ENCODE measurements around the gene CUL5. TPM values are rescaled to one million over a fixed set of nuclear protein-coding genes. Genes with fewer than 3 reads are reported as not detected.

The CUL5 gene
- total RNA-seq, 1 donor from 2014 or later, result 38.0 TPM

DNA sequence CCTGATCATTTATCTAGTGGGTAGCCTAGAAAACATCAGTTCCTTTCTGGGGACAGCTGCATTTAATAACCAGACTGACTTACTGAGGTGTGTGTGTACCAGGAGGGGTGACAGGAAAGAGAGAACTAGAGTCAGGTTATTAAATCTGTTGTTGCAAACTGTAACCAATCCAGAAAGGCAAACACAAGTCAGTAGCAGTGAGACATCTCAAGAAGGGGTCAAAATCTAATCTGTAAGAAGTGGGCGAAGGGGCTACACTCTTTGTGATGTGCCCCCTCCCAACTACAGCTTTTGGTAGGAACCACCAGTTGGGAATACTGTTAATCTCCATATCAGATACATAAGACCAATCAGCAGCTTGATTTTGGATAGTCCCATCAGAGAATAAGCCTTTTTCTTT, 26.3 kb downstream of the CUL5 start:
- Mint-ChIP-seq H3K27ac (no peak overlapping the region), H3K36me3 (ENCODE audit: low read depth) (peaks cover 52% of the 10 kb centered on the region), H3K27me3 (no peaks in the 10 kb centered on the region), H3K4me1 (peaks cover 15% of the 10 kb centered on the region), H3K4me3 (no peak overlapping the region), H3K9me3 (peaks cover 3% of the 10 kb centered on the region)
- DNase-seq, result no peak
- intact Hi-C loops (cut with micrococcal nuclease), result no loop called here

DNA sequence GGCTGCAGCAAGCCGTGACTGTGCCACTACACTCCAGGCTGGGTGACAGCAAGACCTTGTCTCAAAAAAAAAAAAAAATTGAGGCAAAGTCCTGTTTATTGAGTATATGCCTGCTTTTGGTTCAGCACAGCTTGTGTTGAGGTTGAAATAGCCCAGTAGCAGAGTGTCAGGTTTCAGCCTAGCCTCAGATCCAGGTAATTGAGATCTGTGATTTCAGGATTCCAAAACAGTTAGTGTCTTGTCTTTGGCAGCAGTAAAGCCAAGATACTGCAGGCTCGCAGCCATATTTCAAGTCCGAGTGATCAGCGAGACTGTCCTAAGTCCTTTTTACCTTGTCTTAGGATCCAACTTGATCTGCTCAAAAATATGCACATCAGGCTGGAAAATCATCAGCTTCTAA, 27.0 kb downstream of the CUL5 start:
- peaks cover 48% of the 10 kb centered on the region for H3K36me3 Mint-ChIP-seq (ENCODE audit: low read depth)
- peaks cover 2% of the 10 kb centered on the region for H3K9me3 Mint-ChIP-seq
- H3K4me3 Mint-ChIP-seq, result no peak overlapping the region
- no peak for DNase-seq
- peaks cover 15% of the 10 kb centered on the region for H3K4me1 Mint-ChIP-seq
- no peaks in the 10 kb centered on the region for H3K27me3 Mint-ChIP-seq
- H3K27ac Mint-ChIP-seq, result no peak overlapping the region
- intact Hi-C loops (cut with micrococcal nuclease), result no loop called here

DNA sequence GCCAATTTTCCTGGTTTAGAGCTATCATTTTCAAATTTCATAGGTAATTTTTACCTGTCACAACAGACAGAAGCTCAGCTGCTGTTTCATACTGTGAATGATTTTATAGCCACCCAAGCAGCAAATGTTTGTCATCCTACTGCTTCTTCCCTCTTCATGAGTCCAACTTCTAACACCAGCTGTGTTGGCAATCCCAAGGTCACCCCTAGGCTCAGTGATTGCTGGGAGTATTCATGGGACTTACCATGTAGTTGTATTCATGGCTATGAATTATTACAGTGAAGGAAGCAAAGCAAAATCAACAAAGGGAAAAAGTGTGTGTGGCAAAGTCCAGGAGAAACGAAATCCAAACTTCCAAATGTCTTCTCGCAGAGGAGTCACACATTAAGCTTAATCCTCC, 28.5 kb downstream of the CUL5 start:
- Mint-ChIP-seq H3K36me3 (ENCODE audit: low read depth) (peaks cover 37% of the 10 kb centered on the region), H3K27me3 (no peaks in the 10 kb centered on the region), H3K27ac (no peak overlapping the region), H3K4me1 (peaks cover 13% of the 10 kb centered on the region), H3K9me3 (no peaks in the 10 kb centered on the region), H3K4me3 (no peak overlapping the region)
- intact Hi-C loops (cut with micrococcal nuclease), result no loop called here
- DNase-seq, result no peak

DNA sequence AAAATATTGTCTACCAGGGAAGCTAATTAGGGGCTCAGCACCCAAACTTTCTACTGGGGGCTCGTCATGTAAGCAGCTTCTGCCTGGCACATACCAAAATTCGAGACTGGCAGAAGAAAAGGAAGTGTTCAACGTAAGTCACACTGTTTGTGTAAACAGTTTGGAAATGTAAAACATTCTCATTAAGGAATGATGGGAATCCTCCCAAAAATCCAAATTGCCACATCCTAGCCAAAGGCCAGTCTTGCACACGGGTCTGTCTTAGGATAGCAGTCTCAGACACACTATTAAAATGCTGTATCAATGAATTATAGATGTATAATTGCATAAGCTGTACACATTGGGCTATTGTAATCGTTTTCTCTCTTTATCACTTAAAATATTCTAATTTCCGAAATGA, 28.9 kb downstream of the CUL5 start:
- DNase-seq, result no peak
- H3K4me1 Mint-ChIP-seq, result peaks cover 10% of the 10 kb centered on the region
- H3K27me3 Mint-ChIP-seq, result no peaks in the 10 kb centered on the region
- H3K9me3 Mint-ChIP-seq, result no peaks in the 10 kb centered on the region
- no peak overlapping the region for H3K4me3 Mint-ChIP-seq
- peaks cover 33% of the 10 kb centered on the region for H3K36me3 Mint-ChIP-seq (ENCODE audit: low read depth)
- no peak overlapping the region for H3K27ac Mint-ChIP-seq
- intact Hi-C loops (cut with micrococcal nuclease), result no loop called here

DNA sequence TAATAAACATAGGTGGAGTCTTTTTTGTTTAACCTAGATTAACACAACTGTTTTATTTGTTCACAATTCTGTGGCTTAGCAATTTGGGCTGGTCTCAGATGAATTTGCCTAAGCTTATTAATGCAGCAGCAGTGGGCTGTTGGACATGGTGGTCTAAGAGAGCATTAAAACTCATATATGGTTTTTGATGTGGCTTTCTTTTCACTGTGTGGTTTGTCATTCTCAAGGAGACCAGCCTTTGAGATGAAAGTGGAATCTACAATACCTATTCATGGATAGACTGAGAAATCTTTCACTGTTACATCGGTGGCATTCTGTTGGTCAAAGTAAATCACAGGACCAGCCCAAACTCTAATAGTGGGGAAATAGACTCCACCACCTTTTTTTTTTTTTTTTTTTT, 39.6 kb downstream of the CUL5 start:
- intact Hi-C loops (cut with micrococcal nuclease), result no loop called here
- Mint-ChIP-seq H3K36me3 (ENCODE audit: low read depth) (peaks cover 26% of the 10 kb centered on the region), H3K27me3 (no peaks in the 10 kb centered on the region), H3K4me3 (no peak overlapping the region), H3K27ac (no peak overlapping the region), H3K9me3 (no peaks in the 10 kb centered on the region), H3K4me1 (no peaks in the 10 kb centered on the region)
- no peak for DNase-seq

DNA sequence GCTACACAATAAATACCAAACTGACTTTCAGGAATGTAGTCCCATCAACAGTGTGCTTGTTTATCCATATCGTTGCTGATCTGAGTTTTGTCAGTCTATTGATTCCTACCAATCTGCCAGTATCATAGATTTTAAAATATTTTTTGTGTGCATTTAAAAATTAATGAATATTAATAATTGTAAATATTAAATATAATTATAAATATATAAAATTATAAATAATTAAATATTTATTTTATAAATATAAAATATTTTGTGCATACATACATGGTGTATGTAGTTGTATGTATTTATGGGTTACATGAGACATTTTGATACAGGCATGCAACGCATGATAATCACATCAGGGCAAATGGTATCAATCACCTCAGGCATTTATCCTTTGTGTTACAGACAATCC, 53.6 kb downstream of the CUL5 start:
- intact Hi-C loops (cut with micrococcal nuclease), result no loop called here

DNA sequence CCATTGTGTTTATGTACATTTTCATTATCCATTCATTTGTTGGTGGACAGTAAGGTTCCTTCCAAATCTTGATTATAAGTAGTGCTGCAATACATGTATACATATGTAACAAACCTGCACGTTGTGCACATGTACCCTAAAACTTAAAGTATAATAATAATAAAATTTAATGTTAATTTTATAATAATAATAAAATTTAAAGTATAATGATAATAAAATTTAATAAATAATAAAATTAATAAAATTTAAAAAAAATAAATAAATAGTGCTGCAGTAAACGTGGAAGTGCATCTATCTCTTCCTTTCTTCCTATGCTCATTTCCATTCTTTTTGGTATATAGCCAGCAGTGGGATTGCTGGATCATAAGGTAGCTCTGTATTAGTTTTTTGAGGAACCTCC, 54.7 kb downstream of the CUL5 start:
- Mint-ChIP-seq H3K4me3 (no peak overlapping the region), H3K36me3 (ENCODE audit: low read depth) (peaks cover 33% of the 10 kb centered on the region), H3K9me3 (peaks cover 4% of the 10 kb centered on the region), H3K27me3 (no peaks in the 10 kb centered on the region), H3K27ac (no peak overlapping the region), H3K4me1 (no peaks in the 10 kb centered on the region)
- intact Hi-C loops (cut with micrococcal nuclease), result no loop called here
- DNase-seq, result no peak

More for the DNA sequence above, 53.6 kb downstream of the CUL5 start:
- no peak for DNase-seq
- no peaks in the 10 kb centered on the region for H3K27me3 Mint-ChIP-seq
- no peaks in the 10 kb centered on the region for H3K4me1 Mint-ChIP-seq
- H3K27ac Mint-ChIP-seq, result no peak overlapping the region
- H3K4me3 Mint-ChIP-seq, result no peak overlapping the region
- H3K9me3 Mint-ChIP-seq, result peaks cover 4% of the 10 kb centered on the region
- peaks cover 35% of the 10 kb centered on the region for H3K36me3 Mint-ChIP-seq (ENCODE audit: low read depth)

DNA sequence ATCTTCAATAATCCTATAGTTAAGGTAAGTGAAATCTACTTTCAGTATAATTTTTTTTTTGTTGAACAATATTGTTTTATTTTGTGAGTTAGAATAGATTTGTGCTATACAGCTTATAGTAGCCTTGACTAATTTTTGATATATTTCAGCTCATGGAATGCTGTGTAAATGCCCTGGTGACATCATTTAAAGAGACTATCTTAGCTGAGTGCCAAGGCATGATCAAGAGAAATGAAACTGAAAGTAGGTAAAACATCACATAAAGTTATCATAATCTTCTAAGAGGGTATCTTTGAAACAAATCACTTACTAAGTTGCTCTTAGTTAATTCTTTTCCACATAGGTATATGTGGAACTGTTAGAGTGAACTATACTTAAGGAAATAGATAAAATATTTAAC, 61.2 kb downstream of the CUL5 start:
- intact Hi-C loops (cut with micrococcal nuclease), result no loop called here
- Mint-ChIP-seq H3K36me3 (ENCODE audit: low read depth) (peaks cover 33% of the 10 kb centered on the region), H3K4me3 (peak overlapping the region; percentile 15), H3K4me1 (peaks cover 14% of the 10 kb centered on the region), H3K27me3 (no peaks in the 10 kb centered on the region), H3K9me3 (no peaks in the 10 kb centered on the region), H3K27ac (peak overlapping the region; percentile 40)
- DNase-seq, result no peak

DNA sequence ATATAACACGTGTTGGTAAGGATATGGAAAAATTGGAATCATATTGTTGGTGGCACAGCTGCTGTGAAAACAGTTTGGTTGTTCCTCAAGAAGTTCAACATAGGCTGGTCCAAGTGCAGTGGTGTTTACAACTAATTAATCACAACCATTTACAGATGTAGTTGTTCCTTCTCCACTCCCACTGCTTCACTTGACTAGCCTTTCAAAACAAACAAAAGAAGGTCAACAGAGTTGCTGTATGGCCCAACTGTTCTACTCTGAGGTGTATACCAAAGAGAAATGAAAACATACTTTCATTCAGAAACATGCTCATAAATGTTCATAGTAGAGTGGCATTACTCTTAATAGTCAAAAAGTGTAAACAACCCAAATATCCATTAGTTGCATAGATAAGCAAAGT, 76.1 kb downstream of the CUL5 start:
- Mint-ChIP-seq H3K36me3 (ENCODE audit: low read depth) (peaks cover 44% of the 10 kb centered on the region), H3K27ac (no peak overlapping the region)

DNA sequence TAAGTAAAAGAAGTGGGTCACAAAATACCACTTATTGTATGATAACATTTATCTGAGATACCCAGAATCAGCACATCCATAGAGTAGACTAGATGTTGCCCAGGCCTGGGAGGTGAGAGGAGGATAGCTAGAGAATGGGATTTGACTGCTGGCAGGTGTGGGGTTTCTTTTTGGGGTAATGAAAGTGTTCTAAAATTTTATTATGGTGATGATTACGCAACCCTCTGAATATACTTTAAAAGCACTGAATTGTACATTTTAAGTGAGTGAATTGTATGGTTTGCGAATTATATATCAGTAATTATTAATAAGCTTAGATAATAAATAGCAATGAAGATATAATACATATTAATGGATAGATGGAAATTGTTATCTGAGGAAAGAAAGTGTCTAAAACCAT, 77.0 kb downstream of the CUL5 start:
- intact Hi-C loops (cut with micrococcal nuclease), result no loop called here
- DNase-seq, result no peak
- Mint-ChIP-seq H3K4me1 (peaks cover 1% of the 10 kb centered on the region), H3K36me3 (ENCODE audit: low read depth) (peaks cover 36% of the 10 kb centered on the region), H3K4me3 (no peak overlapping the region), H3K27ac (no peak overlapping the region), H3K9me3 (no peaks in the 10 kb centered on the region), H3K27me3 (no peaks in the 10 kb centered on the region)

More for the DNA sequence above, 76.1 kb downstream of the CUL5 start:
- intact Hi-C loops (cut with micrococcal nuclease), result no loop called here
- DNase-seq, result no peak
- no peaks in the 10 kb centered on the region for H3K27me3 Mint-ChIP-seq
- no peaks in the 10 kb centered on the region for H3K9me3 Mint-ChIP-seq
- no peak overlapping the region for H3K4me3 Mint-ChIP-seq
- H3K4me1 Mint-ChIP-seq, result peaks cover 1% of the 10 kb centered on the region

DNA sequence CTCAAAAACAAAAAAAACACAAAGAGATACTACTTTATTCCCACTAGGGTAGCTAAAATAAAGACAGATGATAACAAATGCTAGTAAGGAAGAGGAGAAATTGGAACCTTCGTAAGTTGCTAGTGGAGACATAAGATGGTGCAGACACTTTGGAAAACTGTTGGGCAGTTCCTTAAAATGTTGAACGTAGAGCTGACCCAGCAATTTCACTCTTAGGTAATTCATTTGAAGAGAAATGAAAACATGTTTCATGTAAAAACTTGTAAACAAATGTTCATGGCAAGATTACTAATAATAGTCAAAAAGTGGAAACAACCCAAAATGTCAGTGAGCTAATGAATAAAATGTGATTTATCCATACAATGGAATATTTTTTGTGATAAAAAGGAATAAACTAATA, 83.4 kb downstream of the CUL5 start:
- intact Hi-C loops (cut with micrococcal nuclease), result no loop called here
- H3K9me3 Mint-ChIP-seq, result no peaks in the 10 kb centered on the region
- H3K27me3 Mint-ChIP-seq, result no peaks in the 10 kb centered on the region
- no peak for DNase-seq
- peaks cover 1% of the 10 kb centered on the region for H3K4me1 Mint-ChIP-seq
- no peak overlapping the region for H3K27ac Mint-ChIP-seq
- H3K36me3 Mint-ChIP-seq (ENCODE audit: low read depth), result peaks cover 24% of the 10 kb centered on the region
- H3K4me3 Mint-ChIP-seq, result no peak overlapping the region

DNA sequence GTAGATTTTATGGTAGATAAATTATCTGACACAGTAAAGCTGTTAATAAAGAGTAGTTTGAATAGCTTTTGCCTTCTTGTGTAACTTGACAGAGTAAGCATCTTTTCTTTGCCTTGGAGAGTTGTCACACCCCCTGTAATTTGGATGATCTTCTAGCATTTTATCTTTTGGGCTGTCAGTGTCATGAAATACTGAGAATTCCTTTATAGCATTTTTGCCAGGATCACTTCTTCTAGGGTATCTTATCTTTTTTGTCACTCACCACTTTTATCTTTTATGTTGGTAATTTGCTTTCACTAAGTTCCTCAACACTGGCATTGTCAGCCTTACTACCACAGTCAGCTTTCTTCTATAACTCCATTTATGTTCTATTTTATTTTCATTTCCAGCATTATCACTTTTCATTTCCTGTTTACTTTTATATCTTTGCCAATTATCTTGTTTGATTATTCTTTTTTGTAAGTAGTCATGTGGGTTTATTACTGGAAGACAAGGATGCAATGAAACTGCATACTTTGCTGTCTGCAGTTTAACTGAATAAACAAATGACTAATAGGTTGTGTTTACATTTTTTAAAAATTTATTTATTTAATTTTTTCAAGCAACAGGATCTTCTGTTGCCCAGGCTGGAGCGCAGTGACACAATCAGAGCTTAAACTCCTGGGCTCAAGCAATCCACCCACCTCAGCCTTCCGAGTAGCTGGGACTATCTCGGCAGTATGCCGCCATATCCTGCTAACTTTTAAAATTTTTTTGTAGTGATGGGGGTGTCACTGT, 84.6 kb downstream of the CUL5 start:
- no peak overlapping the region for H3K4me3 Mint-ChIP-seq
- intact Hi-C loops (cut with micrococcal nuclease), result no loop called here
- no peaks in the 10 kb centered on the region for H3K27me3 Mint-ChIP-seq
- no peaks in the 10 kb centered on the region for H3K9me3 Mint-ChIP-seq
- no peak overlapping the region for H3K27ac Mint-ChIP-seq
- H3K36me3 Mint-ChIP-seq (ENCODE audit: low read depth), result peaks cover 31% of the 10 kb centered on the region
- H3K4me1 Mint-ChIP-seq, result peaks cover 1% of the 10 kb centered on the region
- DNase-seq, result no peak

DNA sequence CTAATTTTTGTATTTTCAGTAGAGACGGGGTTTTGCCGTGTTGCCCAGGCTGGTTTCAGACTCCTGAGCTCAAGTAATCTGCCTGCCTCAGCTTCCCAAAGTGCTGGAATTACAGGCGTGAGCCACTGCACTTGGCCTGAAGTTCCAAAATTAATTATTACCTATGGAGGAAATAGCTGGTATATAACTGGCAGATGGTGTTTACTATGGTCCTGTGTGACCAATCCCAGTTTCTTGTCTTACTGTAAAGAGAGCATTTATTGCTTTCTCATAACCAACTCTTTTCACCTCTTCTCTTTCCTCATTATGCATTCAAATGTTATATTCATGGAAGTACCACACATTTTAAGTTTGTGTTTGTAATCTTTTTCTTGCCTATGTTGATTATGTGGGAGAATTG, 88.5 kb downstream of the CUL5 start:
- Mint-ChIP-seq H3K9me3 (no peaks in the 10 kb centered on the region), H3K27ac (no peak overlapping the region), H3K4me1 (no peaks in the 10 kb centered on the region), H3K4me3 (no peak overlapping the region), H3K36me3 (ENCODE audit: low read depth) (peaks cover 34% of the 10 kb centered on the region), H3K27me3 (no peaks in the 10 kb centered on the region)
- intact Hi-C loops (cut with micrococcal nuclease), result no loop called here
- no peak for DNase-seq

DNA sequence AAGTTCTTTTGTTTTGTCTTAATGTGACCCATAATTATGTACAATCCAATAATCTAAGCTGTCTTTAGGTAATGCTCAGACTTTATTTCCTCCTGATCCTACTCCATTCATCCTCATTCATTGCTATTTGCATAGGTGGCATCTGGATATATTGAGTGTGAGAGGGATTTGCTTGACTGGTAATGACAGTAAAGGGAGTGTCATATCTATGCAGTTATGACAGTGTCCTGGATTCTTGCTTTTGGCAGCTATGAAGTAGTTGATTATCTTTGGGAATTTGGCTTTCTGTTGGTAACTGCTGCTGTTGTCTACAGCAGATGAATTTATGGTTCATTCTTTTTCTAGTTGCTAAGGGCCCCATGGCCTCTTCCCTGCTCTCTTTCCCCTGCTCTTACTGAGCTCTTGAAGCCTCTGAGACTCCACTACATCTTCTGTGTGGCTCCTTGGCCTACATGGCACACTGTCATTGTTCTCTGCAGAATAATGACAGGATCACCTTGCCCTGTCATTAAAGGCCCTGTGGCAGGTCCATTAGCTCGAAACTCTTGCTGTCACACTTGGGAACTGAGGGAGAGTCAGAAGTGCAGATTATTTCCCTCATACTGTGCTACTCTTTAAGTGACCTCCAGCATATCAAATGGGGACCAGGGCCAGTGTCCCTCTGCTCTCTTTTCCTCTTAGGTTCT, 92.5 kb downstream of the CUL5 start:
- H3K4me1 Mint-ChIP-seq, result no peaks in the 10 kb centered on the region
- no peaks in the 10 kb centered on the region for H3K9me3 Mint-ChIP-seq
- peaks cover 34% of the 10 kb centered on the region for H3K36me3 Mint-ChIP-seq (ENCODE audit: low read depth)
- no peak for DNase-seq
- H3K27me3 Mint-ChIP-seq, result no peaks in the 10 kb centered on the region
- H3K27ac Mint-ChIP-seq, result no peak overlapping the region
- intact Hi-C loops (cut with micrococcal nuclease), result no loop called here
- H3K4me3 Mint-ChIP-seq, result no peak overlapping the region

Measured in activated CD4-positive, alpha-beta T cell treated with anti-CD3 and anti-CD28 coated beads, Interleukin-2, amount 10 ng/mL, durations not matched to agents 24 days and 14 days (primary cell).